Measurements from ENCODE around the gene CBLC.
A peak's percentile ranks its signal among the peaks of the same experiment; 100 is the strongest.

The CBLC gene

DNA sequence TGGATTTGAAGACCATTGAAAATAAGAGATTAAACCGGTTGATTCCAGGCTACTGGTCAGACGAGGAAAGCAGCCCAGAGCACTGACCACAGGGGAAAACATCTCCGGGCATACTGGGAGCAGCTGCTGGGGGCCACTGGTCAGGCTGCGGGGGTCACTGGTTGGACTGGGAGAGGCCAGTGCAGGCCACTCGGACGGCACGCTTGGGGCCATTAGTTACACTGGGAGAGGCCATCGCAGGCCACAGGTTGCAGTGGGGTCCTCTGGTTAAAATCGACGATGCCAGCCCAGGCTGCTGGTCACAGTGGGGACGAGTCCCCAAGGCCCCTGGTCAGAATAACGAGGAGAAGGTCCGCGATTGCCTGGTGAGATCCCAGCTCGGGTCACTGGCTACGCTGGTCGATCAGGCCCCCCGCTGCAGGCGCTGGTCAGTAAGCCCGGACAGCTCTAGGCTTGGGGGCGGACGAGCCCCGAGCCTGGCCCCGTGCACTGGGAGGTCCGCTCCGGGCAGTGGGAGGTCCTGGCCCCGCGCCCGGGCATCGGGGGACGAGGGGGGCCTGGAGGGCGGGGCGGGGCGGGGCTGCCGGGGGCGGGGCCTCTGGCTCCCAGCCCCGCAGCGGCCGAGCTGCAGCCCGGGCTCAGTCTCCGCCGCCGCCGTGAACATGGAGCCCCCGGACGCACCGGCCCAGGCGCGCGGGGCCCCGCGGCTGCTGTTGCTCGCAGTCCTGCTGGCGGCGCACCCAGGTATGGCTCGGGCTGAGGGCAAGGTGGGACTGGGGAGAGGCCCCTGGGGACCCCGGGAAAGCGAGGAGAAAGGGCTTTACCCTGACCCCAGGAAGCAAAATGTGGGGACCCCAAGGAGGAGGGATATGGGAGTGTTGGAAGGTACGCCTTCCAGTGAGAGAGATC is 31.0 kb downstream of the CBLC start, which contains the start of gene BCAM:
TSS of gene BCAM (plus strand) at position 641 of the 909 bp plus-strand sequence. CDS start at position 663, 22 bp downstream.
- TF ChIP-seq, protein P1, sequence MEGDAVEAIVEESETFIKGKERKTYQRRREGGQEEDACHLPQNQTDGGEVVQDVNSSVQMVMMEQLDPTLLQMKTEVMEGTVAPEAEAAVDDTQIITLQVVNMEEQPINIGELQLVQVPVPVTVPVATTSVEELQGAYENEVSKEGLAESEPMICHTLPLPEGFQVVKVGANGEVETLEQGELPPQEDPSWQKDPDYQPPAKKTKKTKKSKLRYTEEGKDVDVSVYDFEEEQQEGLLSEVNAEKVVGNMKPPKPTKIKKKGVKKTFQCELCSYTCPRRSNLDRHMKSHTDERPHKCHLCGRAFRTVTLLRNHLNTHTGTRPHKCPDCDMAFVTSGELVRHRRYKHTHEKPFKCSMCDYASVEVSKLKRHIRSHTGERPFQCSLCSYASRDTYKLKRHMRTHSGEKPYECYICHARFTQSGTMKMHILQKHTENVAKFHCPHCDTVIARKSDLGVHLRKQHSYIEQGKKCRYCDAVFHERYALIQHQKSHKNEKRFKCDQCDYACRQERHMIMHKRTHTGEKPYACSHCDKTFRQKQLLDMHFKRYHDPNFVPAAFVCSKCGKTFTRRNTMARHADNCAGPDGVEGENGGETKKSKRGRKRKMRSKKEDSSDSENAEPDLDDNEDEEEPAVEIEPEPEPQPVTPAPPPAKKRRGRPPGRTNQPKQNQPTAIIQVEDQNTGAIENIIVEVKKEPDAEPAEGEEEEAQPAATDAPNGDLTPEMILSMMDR (IDR thresholded peaks at IDR 0.05; ENCODE audit: control insufficient read depth, extremely low read depth, insufficient read depth) = no peak
- H3K4me3 ChIP-seq (ENCODE audit: low read depth, low read length) = peak within 1 kb of the TSS; percentile 64
- DNase-seq (ENCODE audit: low read depth) = no peak

GRCh38 chr19:44809577-44810233 is 32.0 kb downstream of the CBLC start:
- peak overlapping the region; percentile 64 for H3K4me3 ChIP-seq (ENCODE audit: low read depth, low read length)
- TF ChIP-seq, protein P1 (IDR thresholded peaks at IDR 0.05; ENCODE audit: control insufficient read depth, extremely low read depth, insufficient read depth) = no peak

DNA sequence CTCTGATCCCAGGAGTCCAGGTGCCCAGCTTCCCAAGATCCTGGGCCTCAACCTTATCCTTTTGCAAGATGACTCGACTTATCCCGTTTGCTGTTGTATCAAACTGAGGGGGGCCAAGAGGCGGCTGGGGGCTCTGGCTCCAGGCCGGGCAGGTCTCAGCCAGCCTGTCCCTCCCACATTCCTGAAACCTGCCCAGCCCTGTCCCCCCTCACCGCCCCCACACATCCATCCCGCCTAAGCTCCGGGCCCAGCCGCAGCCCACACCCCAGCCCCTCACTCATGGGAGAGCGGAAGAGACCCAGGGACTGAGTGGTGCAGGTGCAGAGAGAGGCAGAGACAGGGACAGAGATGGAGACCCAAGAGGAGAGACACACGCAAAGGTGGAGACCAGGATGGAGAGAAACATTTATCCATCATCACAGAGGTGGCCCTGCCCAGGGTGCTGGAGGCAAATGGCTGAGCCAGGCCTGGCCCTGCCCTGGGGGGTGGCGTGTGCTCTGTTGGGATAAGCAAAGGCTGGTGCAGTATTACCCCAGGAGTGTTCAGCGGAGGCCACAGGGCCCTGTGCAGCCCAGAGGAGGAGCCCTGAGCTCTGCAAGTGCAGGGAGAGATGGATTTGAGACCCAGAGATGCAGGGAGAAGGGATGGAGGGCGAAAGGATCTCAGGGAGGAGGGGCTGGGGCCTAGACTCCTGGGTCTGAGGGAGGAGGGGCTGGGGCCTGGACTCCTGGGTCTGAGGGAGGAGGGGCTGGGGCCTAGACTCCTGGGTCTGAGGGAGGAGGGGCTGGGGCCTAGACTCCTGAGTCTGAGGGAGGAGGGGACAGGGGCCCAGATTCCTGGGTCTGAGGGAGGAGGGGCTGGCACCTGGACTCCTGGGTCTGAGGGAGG is 32.8 kb downstream of the CBLC start:
- DNase-seq (ENCODE audit: low read depth) = no peak
- no peak overlapping the region for H3K4me3 ChIP-seq (ENCODE audit: low read depth, low read length)
- TF ChIP-seq, protein P1 (IDR thresholded peaks at IDR 0.05; ENCODE audit: control insufficient read depth, extremely low read depth, insufficient read depth) = no peak

More at GRCh38 chr19:44809577-44810233, 32.0 kb downstream of the CBLC start:
- no peak for DNase-seq (ENCODE audit: low read depth)

- no peak overlapping the region for H3K4me3 ChIP-seq (ENCODE audit: low read depth, low read length)
- TF ChIP-seq, protein P1 (IDR thresholded peaks at IDR 0.05; ENCODE audit: control insufficient read depth, extremely low read depth, insufficient read depth) = no peak
- DNase-seq (ENCODE audit: low read depth) = no peak
Measured at GRCh38 chr19:44811122-44811419, 33.4 kb downstream of the CBLC start.

DNA sequence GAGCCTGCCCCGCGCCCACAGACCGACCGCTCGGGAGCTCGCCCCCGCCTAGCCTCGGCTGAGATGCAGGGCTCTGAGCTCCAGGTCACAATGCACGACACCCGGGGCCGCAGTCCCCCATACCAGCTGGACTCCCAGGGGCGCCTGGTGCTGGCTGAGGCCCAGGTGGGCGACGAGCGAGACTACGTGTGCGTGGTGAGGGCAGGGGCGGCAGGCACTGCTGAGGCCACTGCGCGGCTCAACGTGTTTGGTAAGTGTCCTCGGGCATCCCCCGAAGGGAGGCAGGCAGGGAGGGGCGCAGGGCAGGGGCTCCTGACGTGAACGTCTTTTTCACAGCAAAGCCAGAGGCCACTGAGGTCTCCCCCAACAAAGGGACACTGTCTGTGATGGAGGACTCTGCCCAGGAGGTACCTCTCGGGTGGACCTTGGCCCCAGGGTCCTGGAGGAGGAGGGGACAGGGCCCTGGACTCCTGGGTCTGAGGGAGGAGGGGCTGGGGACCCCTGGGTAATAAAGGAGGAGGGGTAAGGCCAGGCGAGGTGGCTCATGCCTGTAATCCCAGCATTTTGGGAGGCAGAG is 34.5 kb downstream of the CBLC start:
- H3K4me3 ChIP-seq (ENCODE audit: low read depth, low read length) = no peak overlapping the region
- TF ChIP-seq, protein P1 (IDR thresholded peaks at IDR 0.05; ENCODE audit: control insufficient read depth, extremely low read depth, insufficient read depth) = no peak
- no peak for DNase-seq (ENCODE audit: low read depth)

Measured in LNCaP clone FGC (cell line).